TTC549 (cell line): ENCODE measurements around the gene ADAM8.
"Not testable (repeated sequence)": the region's sequence is repeated elsewhere in the genome, so short reads cannot be mapped to it uniquely, and the experiment has no call there.

Source experiments
- FAIRE-seq: peaks from 2 replicates; lab custom pipeline; 2012; peaks lifted over from hg19 to GRCh38; lab: Jason Lieb, UNC

The ADAM8 gene

DNA sequence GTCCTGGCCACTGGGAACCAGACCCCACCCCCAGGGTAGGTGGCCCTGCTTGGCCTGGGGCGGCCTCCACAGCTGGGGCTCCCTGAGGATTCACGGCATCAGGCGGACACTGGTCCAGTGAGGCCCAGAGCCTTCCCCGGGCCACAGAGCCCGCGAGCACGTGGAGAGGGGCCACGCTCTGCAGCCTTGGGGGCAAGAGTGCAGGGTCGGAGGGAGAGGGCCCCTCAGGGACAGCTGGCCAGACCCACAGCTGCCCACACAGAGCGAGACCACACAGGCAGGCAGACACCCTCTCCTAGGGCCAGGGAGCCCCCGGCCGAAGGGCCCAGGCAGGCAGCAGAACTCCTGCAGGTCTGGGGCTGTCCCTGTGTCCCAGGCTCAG is 28.3 kb downstream of the ADAM8 start:
- FAIRE-seq = no peak

DNA sequence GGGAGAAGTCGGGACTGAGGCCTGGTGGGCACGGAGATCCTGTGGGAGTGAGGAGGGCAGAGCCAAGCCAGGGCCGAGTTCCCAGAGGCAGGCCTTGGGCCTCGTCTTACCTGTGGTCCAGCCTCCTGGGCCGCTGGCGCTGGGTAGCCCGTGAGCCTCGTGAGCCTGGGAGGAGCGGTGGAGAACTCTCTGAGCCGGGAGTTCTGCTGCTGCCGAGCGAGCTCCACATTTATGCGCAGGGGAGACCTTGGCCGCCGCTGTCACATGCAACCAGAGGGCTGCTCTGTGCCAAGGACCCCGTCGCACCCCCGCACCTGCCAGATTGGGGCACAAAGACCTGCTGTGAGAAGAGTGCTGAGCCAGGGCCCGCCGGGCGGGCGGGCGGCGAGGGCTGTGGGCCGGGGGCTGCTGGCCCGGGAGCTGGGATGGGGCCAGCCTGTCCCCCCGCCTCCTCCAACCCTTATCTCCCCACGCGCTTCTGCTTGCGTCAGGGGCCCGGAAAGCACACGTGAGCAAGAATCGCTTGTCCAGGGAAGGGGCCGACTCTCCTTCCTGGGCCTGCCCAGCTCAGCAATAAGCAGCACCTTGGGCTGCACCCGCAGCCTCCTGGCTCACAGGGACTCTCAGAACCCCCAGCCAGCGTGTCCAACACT is 28.9 kb downstream of the ADAM8 start:
- no peak for FAIRE-seq

DNA sequence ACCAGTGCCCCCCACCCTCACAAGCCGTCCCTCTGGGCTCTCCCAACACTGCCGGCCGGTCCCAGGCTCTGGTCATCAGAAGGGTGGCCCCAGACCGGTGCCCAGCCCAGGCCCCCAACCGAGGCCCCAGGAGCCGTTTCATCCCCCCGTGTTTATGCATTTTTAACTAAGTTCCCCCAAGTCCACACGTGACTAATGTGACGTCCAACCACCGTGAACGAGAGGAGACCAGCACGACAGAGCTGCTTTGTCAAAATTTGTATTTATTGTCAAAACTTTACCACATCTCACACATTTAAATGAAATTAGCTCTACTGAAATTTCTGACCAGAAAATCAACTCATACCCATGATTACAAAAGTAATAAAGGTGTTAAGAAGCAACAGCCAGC is 30.4 kb downstream of the ADAM8 start:
- no peak for FAIRE-seq

DNA sequence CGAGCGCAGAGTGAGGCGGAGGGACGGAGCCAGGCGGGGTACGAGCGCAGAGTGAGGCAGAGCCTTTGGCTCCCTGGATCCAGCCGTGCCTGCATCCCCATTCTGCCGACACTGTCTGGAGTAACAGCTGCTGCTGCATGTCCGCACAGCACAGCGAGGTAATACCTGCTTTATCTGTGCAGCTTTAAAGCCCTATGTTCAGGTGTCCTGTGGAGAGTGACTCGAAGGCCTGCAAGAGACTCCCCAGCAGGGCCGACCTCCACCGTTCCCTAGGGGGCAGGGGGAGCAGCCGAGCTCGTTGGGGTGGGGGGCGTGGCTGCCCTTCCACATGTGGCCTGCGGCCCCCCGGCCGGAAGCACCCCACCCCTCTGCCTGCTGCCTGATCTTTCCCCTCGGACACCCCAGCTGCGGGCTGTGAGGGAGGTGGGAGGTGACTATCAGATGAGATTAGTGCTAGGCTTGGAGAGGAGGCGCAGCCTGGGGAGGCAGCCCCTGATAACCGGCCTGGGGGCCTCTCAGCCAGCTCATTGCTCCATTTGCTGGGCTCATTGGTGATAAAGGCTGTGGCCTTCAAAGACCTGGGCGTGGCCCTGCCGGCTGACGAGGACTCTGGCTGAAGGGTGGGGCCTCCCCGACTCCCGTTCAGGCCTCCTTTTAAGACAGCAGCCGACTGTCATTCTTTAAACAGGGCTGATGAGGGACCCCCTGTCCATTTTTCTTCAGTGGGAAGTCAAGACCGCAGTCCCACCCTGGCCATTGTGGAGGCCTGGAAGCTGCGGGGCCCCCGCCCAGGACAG is 31.0 kb downstream of the ADAM8 start:
- no peak for FAIRE-seq

DNA sequence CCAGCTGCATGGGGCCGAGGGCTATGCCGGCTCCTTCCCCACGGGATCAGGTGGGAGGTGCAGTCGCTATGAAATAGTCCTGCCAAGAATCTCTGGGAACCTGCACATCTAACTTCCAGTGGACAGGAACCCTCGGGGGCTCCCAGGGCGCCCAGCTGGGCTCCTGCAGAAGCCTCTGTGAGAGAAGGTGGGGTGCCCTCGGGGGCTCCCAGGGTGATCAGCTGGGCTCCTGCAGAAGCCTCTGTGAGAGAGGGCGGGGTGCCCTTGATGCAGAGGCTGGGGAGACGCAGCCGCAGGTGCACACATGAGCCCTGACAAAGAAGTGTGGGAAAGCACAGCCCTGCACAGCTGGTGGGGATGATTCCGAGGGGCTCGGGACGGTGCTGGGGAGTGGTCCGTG is 33.1 kb downstream of the ADAM8 start:
- FAIRE-seq = no peak

DNA sequence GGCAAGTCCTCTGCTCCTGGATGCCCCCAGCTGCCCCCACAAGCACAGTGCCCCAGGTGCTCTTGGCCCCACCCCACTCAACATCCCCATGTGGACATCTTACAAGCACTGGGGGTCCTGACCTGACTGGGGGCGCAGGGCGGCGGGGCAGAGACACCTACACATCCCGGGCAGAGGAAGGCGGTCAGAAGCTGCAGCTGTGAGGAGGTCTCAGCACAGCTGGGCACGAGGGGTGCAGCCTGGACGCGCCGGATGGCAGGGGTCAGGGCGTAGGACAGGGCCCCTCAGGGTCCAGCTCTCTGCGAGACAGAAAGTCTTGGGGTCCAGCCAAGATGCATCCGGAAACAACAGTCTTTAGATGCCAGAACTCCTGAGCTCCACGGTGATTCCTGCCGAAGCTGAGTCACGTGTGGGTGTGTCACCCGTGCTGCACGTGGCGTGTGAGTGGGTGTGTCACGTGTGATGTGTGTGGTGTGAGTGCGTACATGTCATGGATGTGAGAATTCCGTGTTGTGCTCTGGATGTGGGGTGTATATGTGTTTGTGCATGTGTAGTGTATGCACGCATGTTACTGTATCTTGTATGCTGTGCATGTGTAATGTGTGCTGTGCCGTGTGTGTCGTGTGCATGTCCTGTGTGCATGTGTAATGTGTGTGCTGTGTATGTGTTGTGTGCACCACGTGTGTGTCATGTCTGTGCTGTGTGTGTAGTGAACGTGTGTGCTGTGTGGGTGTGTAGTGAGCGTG is 33.9 kb downstream of the ADAM8 start:
- no peak for FAIRE-seq

DNA sequence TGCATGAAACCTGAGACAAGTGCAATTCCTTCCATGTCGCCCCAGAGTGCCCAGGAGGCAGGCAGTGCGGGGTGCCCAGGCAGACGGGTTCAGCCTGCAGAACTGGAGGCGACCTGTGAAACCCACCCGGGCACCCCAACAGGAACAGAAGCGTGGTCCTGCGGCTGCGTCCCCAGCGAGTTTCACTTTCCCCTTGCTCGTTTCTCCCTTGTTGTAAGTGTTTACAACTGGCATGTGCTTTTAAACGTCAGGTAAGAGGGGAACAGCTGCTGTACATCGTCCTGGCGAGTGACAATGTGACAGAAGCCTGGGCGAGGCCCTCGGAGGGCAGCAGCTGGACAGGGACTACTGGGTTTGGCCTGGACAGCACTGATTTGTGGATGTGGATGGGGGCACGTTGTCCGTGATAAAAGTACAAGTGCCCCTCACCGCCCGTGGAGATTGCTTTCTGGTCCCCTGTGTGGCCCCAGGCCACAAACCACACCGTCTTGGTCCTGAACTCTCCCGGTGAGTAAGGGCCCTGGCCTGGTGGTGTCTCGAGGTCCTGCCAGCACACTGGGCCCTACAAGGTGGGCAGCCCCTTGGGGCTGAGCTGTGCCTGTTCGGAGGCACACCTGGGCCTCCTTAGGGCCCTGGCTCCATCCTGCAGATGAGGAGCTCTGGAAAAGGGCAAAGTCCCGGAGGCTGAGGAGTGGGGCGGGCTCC is 35.0 kb downstream of the ADAM8 start:
- FAIRE-seq = no peak

DNA sequence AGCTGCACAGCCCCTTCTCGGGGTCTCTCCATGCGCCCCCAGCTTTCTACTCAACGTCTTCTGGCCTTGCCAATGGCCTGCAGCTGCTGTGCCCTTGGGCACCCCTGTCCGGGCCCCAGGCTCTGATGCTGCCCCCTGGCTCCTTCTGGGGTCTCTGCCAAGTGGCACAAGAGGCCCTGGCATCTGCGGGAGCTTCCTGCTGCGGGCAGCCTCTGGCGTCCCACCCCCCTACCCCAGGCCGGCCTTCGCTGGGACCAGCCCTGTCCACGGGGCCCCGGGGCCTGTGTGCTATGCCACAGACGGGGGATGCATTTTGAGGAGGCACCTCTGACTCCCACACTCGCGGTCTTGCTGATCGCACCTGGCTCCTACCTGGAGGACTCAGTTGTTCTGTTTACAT is 36.7 kb downstream of the ADAM8 start:
- no peak for FAIRE-seq

DNA sequence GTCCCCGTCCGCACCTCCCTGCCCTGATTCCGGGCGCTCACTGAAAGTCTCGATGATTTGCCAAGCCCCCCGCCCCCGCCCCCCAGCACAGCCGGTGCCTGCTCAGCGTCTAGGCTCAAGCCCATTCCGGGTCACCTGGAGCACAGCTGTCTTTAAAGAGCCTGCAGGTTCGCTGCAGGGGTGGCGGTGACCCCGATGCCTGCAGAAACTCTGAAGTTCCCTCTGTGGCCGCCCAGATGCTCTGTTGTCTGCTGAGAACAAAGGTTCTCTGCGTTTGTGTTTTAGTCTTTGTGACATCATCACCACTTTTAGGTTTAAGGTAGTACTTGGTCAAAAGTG is 38.2 kb downstream of the ADAM8 start:
- FAIRE-seq = no peak

DNA sequence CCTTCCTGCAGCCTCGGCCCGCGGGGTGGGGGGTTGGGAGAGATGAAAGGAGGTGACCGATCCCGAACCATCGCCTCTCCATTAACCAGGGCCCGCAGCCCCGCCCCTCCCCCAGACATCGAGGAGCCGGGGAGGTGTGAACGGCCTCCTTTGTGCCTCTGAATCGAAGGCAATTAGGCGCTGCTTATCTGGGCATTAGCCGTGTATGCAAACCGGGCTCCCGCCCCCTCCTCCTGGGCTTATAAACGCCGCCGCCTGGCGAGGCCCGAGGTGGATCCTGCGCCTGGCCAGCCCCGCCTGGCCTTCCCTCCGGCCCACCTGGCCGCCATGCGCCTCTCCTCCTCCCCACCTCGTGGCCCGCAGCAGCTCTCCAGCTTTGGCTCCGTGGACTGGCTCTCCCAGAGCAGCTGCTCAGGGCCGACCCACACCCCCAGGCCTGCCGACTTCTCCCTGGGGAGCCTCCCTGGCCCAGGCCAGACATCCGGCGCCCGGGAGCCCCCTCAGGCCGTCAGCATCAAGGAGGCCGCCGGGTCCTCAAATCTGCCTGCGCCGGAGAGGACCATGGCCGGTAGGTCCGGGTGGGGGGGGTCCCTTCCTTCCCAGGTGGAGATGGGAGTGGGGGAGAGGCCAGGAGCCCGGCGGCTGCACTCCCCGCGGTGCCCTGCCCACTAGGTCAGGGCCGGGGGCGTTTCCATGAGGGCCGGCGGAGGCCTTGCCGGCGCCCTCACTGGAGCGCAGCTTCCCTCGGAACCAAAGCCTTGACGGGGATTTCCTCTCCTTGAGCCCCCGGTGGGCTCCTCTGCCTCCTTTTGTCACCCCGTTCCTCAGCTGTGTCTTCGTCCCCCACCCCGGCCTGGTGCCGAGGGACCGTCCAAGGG is 38.8 kb downstream of the ADAM8 start, which contains the start of gene VENTX:
TSS of gene VENTX (plus strand) at position 268 of the 878 bp plus-strand sequence. CDS start at position 328, 60 bp downstream.
- FAIRE-seq = no peak

DNA sequence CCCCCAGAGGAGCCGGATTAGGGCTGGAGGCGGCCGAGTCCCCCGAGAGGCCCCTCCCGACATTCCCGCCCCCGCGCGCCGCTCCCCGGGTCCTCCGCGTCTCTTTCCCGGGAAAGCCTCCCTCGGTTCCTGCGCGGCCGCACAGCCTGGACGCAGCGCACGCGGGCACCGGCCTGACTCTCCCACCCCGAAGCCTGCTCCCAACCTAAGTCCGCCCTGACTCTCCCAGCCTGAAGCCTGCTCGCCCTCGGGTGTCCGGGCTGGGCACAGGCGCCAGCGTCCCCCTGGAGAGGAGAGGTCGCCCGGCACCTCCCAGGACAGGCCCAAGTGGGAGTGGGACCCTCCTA is 39.5 kb downstream of the ADAM8 start:
- FAIRE-seq = no peak

DNA sequence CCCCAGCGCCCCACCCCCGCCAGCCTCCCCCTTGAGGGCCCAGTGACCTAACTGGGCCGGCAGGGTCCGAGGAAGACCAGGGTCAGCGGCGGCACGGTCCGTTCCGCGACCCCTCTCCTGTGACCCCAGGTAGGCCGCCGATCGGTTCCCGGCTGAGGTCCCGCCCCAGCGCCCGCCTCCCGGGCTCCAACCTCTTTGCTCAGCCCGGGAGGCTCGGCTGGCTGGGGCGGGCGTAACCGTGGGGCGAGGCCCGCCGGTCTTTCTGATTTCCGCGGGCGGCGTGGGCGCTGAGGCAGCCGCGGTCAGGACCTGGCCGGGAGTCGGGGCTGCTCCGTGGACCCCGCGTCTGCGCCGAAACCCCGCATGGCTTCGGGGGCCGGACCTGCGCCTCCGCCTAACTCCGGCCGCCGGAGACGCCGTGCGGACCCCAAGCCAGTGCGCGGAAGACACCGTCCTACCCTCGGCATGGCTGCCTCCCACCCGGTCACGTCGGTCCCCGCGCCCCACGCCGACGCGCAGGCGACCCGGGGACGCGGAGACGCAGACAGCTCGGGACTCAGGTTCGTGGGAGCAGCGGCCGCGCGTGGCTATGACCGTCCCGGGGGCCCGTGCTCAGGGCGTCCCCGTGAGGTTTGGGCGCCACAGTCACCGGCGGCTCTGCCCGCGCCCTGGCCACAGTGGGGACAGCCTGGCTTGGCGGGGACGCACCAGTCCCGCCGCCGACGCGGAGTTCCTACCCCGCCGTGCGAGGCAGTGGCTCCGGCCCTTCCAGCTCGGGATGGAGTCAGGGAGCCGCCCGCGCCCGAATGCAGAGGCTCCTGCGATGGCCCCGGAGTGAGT is 40.0 kb downstream of the ADAM8 start:
- no peak for FAIRE-seq

DNA sequence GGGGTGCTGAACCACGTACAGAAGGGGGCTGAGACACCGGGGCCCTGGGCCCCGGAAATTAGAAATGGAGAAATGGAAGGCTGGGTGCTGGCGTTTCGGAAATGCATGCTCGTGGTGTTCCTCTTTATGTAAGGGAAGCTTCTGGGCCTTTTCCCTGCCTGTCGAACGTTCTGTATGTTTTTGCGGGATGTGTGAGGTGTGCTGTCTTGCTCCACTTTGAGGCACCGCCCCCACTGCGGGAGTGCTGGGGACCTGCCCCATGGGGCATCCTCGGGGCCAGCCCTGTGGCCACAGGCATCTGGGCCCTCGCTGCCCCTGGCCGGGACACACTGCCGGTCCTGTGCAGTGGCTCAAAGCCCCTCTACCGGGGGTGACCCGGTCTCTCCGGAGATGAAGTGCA is 40.7 kb downstream of the ADAM8 start:
- no peak for FAIRE-seq

DNA sequence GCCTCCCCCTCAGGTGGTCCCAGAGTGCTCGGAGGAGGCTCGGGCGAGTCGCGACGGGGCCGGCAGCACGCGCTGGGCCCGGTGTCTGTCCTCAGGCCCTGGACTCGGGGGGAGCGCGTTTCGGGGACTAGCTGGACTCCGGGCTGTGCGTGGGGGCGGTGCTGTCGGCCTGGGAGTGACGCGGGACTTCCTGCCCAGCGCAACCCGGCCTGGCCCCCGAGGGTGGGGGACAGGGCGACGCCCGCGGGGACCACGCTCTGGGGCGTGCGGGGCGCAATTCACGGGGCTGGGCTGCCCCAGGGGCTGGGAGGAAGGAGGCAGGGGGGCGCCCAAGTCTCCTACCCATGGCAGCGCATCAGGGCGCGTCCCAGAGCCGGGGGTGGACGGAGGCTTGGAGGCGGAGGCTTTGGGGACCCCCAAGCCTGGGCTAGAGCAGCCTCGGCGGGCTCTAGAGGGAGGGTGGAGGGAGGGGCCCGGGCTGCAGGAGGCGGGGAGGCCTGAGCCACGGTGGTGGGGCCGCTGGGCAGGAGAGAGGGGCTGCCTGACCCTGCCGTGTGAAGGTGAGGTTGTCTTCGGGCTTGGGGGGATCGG is 41.3 kb downstream of the ADAM8 start:
- no peak for FAIRE-seq

DNA sequence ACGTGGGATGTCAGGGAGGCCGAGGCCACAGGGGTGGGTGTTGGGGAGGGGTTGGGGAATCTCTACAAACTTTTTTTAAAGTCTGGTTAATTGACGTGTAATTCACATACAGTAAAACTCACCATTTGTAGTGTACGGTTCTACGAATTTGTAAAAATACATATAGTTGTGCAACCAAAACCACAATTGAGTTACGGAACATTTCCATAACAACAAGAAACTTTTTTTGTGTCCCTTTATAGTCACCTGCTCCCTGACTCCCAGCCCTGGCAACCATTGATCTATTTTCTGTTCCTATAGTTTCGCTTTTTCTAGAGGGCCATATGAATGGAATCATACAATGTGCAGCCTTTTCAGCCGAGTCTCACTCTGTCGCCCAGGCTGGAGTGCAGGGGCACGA is 41.9 kb downstream of the ADAM8 start:
- FAIRE-seq = not testable (repeated sequence)

DNA sequence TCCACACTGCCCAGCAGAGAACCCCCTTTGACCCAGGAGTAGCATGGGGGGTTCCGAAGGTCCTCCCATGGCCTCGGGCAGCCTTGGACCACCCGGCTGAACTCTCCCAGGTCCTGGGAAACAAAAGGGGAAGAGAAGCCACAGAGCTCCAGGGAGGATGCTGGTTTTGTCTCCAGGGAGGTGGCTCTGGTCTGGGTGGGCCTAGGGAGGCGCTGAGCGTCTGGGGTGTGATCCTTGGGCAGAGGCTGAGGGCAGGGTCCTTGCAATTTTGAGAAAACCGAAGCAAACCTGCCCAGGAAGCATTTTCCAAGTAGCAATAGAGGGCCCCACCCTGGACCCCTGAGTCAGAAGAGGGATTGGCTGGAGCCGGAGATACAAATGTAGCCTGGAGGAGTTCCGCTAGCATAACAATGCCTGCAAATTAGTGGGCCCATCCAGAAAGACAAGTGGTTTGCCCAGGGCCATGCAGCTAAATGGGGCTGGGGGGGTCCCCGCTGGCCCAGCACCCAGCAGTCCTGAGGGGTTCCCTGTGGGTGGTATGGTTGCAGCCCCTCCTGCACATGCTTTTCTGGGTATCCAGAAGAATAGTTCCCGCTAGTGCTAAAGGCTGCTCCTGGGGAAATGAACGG is 44.6 kb downstream of the ADAM8 start:
- FAIRE-seq = no peak

DNA sequence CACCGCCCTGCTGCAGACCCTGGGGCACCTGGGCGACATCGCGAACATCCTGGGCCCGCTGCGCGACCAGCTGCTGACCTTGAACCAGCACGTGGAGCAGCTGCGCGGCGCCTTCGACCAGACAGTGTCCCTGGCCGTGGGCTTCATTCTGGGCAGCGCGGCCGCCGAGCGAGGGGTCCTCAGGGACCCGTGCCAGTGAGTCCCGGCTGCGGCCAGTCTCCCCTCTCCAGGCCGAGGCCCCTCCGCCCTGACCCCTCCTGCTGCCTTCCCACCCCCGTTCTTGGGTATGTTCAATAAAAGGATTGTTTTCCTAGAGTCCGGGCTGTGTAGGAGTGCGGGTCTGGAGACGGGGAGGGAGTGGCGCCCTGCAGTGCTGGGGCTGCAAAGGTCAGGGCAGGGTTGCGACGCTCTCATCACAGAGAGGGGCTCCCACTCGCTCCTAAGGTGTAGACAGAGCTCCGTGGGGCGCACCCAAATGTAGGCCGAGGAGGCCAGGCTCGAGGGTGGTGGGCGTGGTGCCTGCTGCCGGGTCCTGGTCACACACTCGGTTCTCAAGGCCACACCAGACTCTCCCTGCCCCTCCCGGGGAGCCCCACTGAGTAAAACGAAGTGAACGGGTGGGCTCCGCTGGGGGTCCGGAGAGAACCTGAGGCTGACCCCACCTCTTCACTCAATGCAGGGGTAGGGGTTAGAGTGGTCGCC is 45.3 kb downstream of the ADAM8 start:
- FAIRE-seq = no peak

DNA sequence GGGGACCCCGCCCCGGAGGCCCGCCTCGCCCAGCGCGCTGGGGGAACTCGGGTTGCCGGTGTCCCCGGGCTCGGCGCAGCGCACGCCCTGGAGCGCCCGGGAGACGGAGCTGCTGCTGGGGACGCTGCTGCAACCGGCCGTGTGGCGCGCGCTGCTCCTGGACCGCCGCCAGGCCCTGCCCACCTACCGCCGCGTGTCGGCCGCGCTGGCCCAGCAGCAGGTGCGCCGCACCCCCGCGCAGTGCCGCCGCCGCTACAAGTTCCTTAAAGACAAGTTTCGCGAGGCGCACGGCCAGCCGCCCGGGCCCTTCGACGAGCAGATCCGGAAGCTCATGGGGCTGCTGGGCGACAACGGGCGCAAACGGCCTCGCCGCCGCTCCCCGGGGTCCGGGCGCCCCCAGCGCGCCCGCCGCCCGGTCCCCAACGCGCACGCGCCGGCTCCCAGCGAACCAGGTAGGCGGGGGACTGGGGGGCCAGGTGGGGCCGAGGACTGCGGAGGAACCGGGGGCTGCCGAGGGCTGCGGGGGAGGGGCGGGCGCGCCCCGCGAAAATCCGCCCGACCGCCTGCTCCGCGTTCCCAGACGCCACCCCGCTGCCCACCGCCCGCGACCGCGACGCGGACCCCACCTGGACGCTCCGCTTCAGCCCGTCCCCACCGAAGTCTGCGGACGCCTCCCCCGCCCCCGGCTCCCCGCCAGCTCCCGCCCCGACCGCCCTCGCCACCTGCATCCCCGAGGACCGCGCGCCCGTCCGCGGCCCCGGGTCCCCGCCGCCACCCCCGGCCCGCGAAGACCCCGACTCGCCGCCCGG is 46.1 kb downstream of the ADAM8 start:
- FAIRE-seq = no peak

DNA sequence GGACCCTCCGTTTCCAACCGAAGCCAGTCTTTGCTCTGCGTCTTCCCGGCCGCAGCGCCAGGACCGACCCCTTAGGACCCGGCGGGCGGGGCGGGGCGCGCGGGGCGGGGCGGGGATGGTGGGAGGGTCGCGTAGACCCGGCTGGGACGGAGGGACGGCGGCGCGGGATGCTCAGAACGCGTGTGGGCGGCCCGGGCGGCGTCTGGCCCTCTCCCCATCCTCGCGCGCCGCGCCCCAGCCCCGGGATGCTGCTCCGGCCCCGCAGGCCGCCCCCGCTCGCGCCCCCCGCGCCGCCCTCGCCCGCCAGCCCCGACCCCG is 46.7 kb downstream of the ADAM8 start, which contains the start of gene UTF1:
TSS of gene UTF1 (plus strand) at position 174 of the 318 bp plus-strand sequence. CDS start at position 246, 72 bp downstream.
- no peak for FAIRE-seq
